H1 (cell line): ENCODE measurements around the gene ATAD3A.

Source experiments
- CHD1 ChIP-seq: IDR thresholded peaks from 2 replicates; pipeline ENCODE4 v1.6.1; 2012; ENCODE audit warnings: low read depth, low read length, improper control_type of control experiment
- CTCF ChIP-seq, 3 experiments: IDR thresholded peaks; 1 replicate in 2 of 3; 2 replicates in 1 of 3; pipeline versions ENCODE4 v1.5.1 to v1.6.1; 2011; ENCODE audit warnings: low read length in 3 of 3, mild to moderate bottlenecking in 3 of 3, inconsistent platforms in 2 of 3, low read depth in 1 of 3, moderate library complexity in 1 of 3; ENCODE audit not compliant: insufficient read depth in 1 of 3; ENCODE audit errors: control extremely low read depth in 1 of 3
- FOSL1 ChIP-seq: IDR thresholded peaks from 2 replicates; pipeline ENCODE4 v1.6.1; 2011; ENCODE audit warnings: mild to moderate bottlenecking, low read depth, low read length, moderate library complexity; ENCODE audit not compliant: insufficient read depth
- POLR2A ChIP-seq, 2 experiments: IDR thresholded peaks; 1 replicate in 1 of 2; 2 replicates in 1 of 2; pipeline ENCODE4 v1.6.1; 2011; ENCODE audit warnings: low read depth in 2 of 2, low read length in 2 of 2, mild to moderate bottlenecking in 2 of 2; ENCODE audit errors: control extremely low read depth in 1 of 2
- POLR2AphosphoS5 ChIP-seq: IDR thresholded peaks from 2 replicates; pipeline ENCODE4 v1.6.1; 2011; ENCODE audit warnings: low read depth, low read length
- TAF1 ChIP-seq: IDR thresholded peaks from 2 replicates; pipeline ENCODE4 v1.6.1; 2011; ENCODE audit warnings: mild to moderate bottlenecking, low read depth, low read length
- YY1 ChIP-seq: IDR thresholded peaks from 2 replicates; pipeline ENCODE4 v1.6.1; 2011; ENCODE audit warnings: low read depth, mild to moderate bottlenecking, low read length

GRCh38 chr1:1536019-1536937 is 24.3 kb downstream of the ATAD3A start:
- TF ChIP-seq CTCF (IDR thresholded peaks at IDR 0.05; ENCODE audit: control extremely low read depth in 1 of 3, insufficient read depth in 1 of 3, low read depth in 1 of 3, low read length in 3 of 3) (no peak), POLR2AphosphoS5 (no peak), TAF1 (no peak), POLR2A (IDR thresholded peaks at IDR 0.05; ENCODE audit: control extremely low read depth in 1 of 2, low read depth in 2 of 2, low read length in 2 of 2) (no peak), CHD1 (no peak), YY1 (no peak), FOSL1 (no peak)
